GM12878 (cell line): ENCODE data around the gene SLC22A31. TPM values are rescaled to one million over a fixed set of nuclear protein-coding genes. Genes with fewer than 3 reads are reported as not detected.
A peak's percentile ranks its signal among the peaks of the same experiment; 100 is the strongest.

Experiments
- ATAC-seq: fragments of 200-7000 bp; cut with Tn5 transposase; 3 replicates; pipeline ENCODE4 v1.9.1; 2020; ENCODE audit warnings: mild to moderate bottlenecking, moderate library complexity
- BruUV-seq: library from RNA; stranded (reverse); fragments of 400-500 nt; replicated peaks from 2 replicates; lab custom pipeline; 2021; lab: Mats Ljungman, UMichigan
- CTCF ChIA-PET: fragments of 300-600 bp; sonication (Branson Sonifier 250); formaldehyde crosslinking; extraction: SDS; loops from one replicate; lab custom pipeline; 2021; ENCODE audit warnings: inconsistent platforms; lab: Yijun Ruan, JAX
- POLR2A ChIA-PET: fragments of 350-600 bp; formaldehyde crosslinking; extraction: SDS; loops from one replicate; lab custom pipeline; 2021; ENCODE audit warnings: inconsistent platforms; lab: Charles Lee
- RAD21 ChIA-PET: fragments of 300-600 bp; sonication (Branson Sonifier 250); formaldehyde crosslinking; loops from one replicate; lab custom pipeline; 2023; ENCODE audit warnings: antibody characterized with exemption; ENCODE audit not compliant: unreplicated experiment; lab: Charles Lee
- SMC1A ChIA-PET: fragments of 300-600 bp; sonication (Branson Sonifier 250); formaldehyde crosslinking; loops from one replicate; lab custom pipeline; 2023; ENCODE audit not compliant: unreplicated experiment, uncharacterized antibody; lab: Charles Lee
- DNase-seq: peaks from one replicate; pipeline ENCODE4 v3.0.0-alpha.2; 2011; ENCODE audit warnings: low read depth, low spot score
- FAIRE-seq: peaks from 3 replicates; lab custom pipeline; 2011; peaks lifted over from hg19 to GRCh38; lab: Jason Lieb, UNC
- H2AFZ ChIP-seq: 2 replicates; pipeline ENCODE4 v1.6.0; 2011; ENCODE audit warnings: low read depth, low read length, control low read depth; ENCODE audit not compliant: control insufficient read depth
- H3K27ac ChIP-seq: 2 replicates; pipeline ENCODE4 v1.5.1; 2011; ENCODE audit warnings: control low read depth; ENCODE audit not compliant: control insufficient read depth, insufficient read depth
- H3K27me3 ChIP-seq, 2 experiments: replicated peaks in 1 of 2; 2 replicates each; pipeline versions ENCODE4 v1.6.0 to v1.6.1; 2011; ENCODE audit warnings: low read length in 1 of 2; ENCODE audit not compliant: control insufficient read depth in 2 of 2, insufficient read depth in 2 of 2
- H3K36me3 ChIP-seq, 2 experiments: 2 replicates each; pipeline ENCODE4 v1.5.1; 2011; ENCODE audit warnings: low read length in 1 of 2; ENCODE audit not compliant: control insufficient read depth in 2 of 2, insufficient read depth in 2 of 2
- H3K4me1 ChIP-seq: 2 replicates; pipeline ENCODE4 v1.6.1; 2011; ENCODE audit warnings: mild to moderate bottlenecking, low read length, moderate library complexity, mixed read lengths; ENCODE audit not compliant: control insufficient read depth, insufficient read depth
- H3K4me2 ChIP-seq: 2 replicates; pipeline ENCODE4 v1.6.0; 2011; ENCODE audit warnings: control low read depth; ENCODE audit not compliant: control insufficient read depth, insufficient read depth
- H3K4me3 ChIP-seq: fragments of 200-600 bp; sonication (generic); 2 replicates; pipeline ENCODE4 v1.5.1; 2016
- H3K79me2 ChIP-seq: 2 replicates; pipeline ENCODE4 v1.6.0; 2011; ENCODE audit warnings: low read length; ENCODE audit not compliant: control insufficient read depth, insufficient read depth
- H3K9ac ChIP-seq: 2 replicates; pipeline ENCODE4 v1.8.0; 2011; ENCODE audit warnings: low read length, control low read depth, mixed read lengths; ENCODE audit not compliant: control insufficient read depth, insufficient read depth
- H3K9me3 ChIP-seq: replicated peaks from 3 replicates; pipeline ENCODE4 v1.5.1; 2011; ENCODE audit warnings: mild to moderate bottlenecking, low read length; ENCODE audit not compliant: control insufficient read depth, insufficient read depth
- H4K20me1 ChIP-seq: 2 replicates; pipeline ENCODE4 v1.6.0; 2011; ENCODE audit not compliant: control insufficient read depth, insufficient read depth
- BACH1 ChIP-seq: fragments of 450-650 bp; IDR thresholded peaks from 2 replicates; pipeline ENCODE4 v1.6.1; 2017; ENCODE audit warnings: mild to moderate bottlenecking, borderline replicate concordance
- CREM ChIP-seq: IDR thresholded peaks from 2 replicates; pipeline ENCODE4 v1.6.1; 2014; ENCODE audit warnings: antibody characterized with exemption, low read depth
- HDAC2 ChIP-seq: fragments of 200-600 bp; sonication (generic); IDR thresholded peaks from 2 replicates; pipeline ENCODE4 v1.6.1; 2017
- KAT2A ChIP-seq: conservative IDR thresholded peaks from 2 replicates; pipeline ENCODE4 v1.6.1; 2011; ENCODE audit warnings: low read depth, low read length; ENCODE audit not compliant: control insufficient read depth
- NRF1 ChIP-seq: conservative IDR thresholded peaks from 2 replicates; pipeline ENCODE4 v1.6.1; 2011; ENCODE audit warnings: mild to moderate bottlenecking, low read depth, low read length, improper control_type of control experiment
- RB1 ChIP-seq: fragments of 450-650 bp; formaldehyde crosslinking; IDR thresholded peaks from 2 replicates; pipeline ENCODE4 v1.6.1; 2017; ENCODE audit warnings: mild to moderate bottlenecking, borderline replicate concordance
- SMAD1 ChIP-seq: fragments of 450-650 bp; IDR thresholded peaks from 2 replicates; pipeline ENCODE4 v1.6.1; 2018; ENCODE audit warnings: mild to moderate bottlenecking, low read depth; ENCODE audit not compliant: partially characterized antibody
- SP1 ChIP-seq: IDR thresholded peaks from one replicate; pipeline ENCODE4 v1.6.1; 2011; ENCODE audit warnings: low read depth, low read length
- TCF3 ChIP-seq: IDR thresholded peaks from 2 replicates; pipeline ENCODE4 v1.6.1; 2012; ENCODE audit warnings: low read depth, mild to moderate bottlenecking, low read length, borderline replicate concordance; ENCODE audit not compliant: insufficient read depth
- WGBS: methylation state at CpG from one replicate; pipeline ENCODE4 v1.1.6; 2016; ENCODE audit warnings: low lambda C conversion rate; ENCODE audit not compliant: insufficient replicate concordance, insufficient coverage; ENCODE audit errors: missing lambda C conversion rate; 5-methylcytosine and 5-hydroxymethylcytosine counted together
- in situ Hi-C: fragments of 300-500 bp; cut with MboI; formaldehyde crosslinking; loops from 9 replicates; pipeline ENCODE4 v1.14.3; 2018; ENCODE audit warnings: mixed read lengths
- intact Hi-C: fragments of 100-400 bp; cut with micrococcal nuclease; formaldehyde crosslinking; loops from one replicate; pipeline ENCODE4 v1.14.2; 2022; ENCODE audit not compliant: unreplicated experiment
- polyA plus RNA-seq, 11 experiments: library from polyadenylated mRNA; depleted of rRNA in 4 of 11; unstranded in 6 of 11; stranded (reverse) in 5 of 11; fragments of >200 nt; fragmentation: Nextera tagmentation in 4 of 11; fragmentation: Illumina TruSeq in 1 of 11; extraction: Ambion mirVana in 4 of 11; extraction: Trizol in 1 of 11; gene quantifications; 1 replicate in 1 of 11; 2 replicates in 10 of 11; pipeline versions ENCODE4 v1.2.1 to v1.2.3, GENCODE V29; 2011 to 2016; ENCODE audit warnings: inconsistent platforms in 2 of 11, missing spikeins in 2 of 11, low read depth in 1 of 11
- total RNA-seq, 4 experiments: library from RNA; depleted of rRNA in 3 of 4; stranded (reverse); fragments of >200 nt in 3 of 4; fragmentation: Illumina TruSeq in 1 of 4; extraction: Trizol in 1 of 4; gene quantifications; 2 replicates each; pipeline versions ENCODE4 v1.2.1 to v1.2.3, GENCODE V29; 2013 to 2021
- TF ChIP-seq, protein P1 (sequence below): IDR thresholded peaks from 2 replicates; pipeline ENCODE4 v1.6.1; 2011; ENCODE audit warnings: low read depth, low read length, improper control_type of control experiment, borderline replicate concordance
- TF ChIP-seq, protein P2 (sequence below): fragments of 450-650 bp; IDR thresholded peaks from 2 replicates; pipeline ENCODE4 v1.6.1; 2017; ENCODE audit warnings: mild to moderate bottlenecking, low read depth, inconsistent platforms; ENCODE audit not compliant: poor library complexity, severe bottlenecking
- TF ChIP-seq, protein P3 (sequence below): IDR thresholded peaks from 2 replicates; pipeline ENCODE4 v1.6.1; 2012; ENCODE audit warnings: mild to moderate bottlenecking, low read depth, low read length

SLC22A31 gene
- total and polyA plus RNA-seq, 10 of the 15 experiments (the other 5 are each of a cell fraction or from before 2014, with no cell fraction given) = 0.13 to 0.24 (median 0.23) TPM; not detected in 7

- in situ Hi-C loops = no loop called here
- Histone ChIP-seq H3K4me2 (peak within 1 kb of the TSS; percentile 88), H3K9ac (peak within 1 kb of the TSS; percentile 82), H2AFZ (peak within 1 kb of the TSS; percentile 90), H4K20me1 (no peaks in the 10 kb centered on the region), H3K79me2 (peaks cover 6% of the 10 kb centered on the region), H3K4me1 (peaks cover 3% of the 10 kb centered on the region), H3K27me3 (no peaks in the 10 kb centered on the region), H3K36me3 (peaks cover 0 to 5% of the 10 kb centered on the region in 2 experiments; a peak in 2 of 4 replicates), H3K9me3 (no peaks in the 10 kb centered on the region), H3K4me3 (peak within 1 kb of the TSS; percentile 92), H3K27ac (peak within 1 kb of the TSS; percentile 86)
- WGBS = under 1% methylated on average over 90 of the region's 91 CpGs
- ATAC-seq = peak; percentile 95
- peak; percentile 40 for DNase-seq
- RAD21 ChIA-PET = interaction anchor here (0.7 to 1.4 kb wide), 8 partner anchors 46 to 516 kb away, joined by 3 to 7 read pairs (median 3); partner anchors contain the start of genes APRT, CDH15 and PIEZO1
- SMC1A ChIA-PET = interaction anchor here (0.7 to 1.2 kb wide), 2 partner anchors 365 to 480 kb away, joined by 3 read pairs; no protein-coding TSS in a partner anchor
- FAIRE-seq = no peak
- POLR2A ChIA-PET = interaction anchor here (0.6 to 1.0 kb wide), 2 partner anchors 25 to 281 kb away, joined by 3 to 11 read pairs; no protein-coding TSS in a partner anchor
- no TSS peak for BruUV-seq
- CTCF ChIA-PET = interaction anchor here (0.7 to 2.5 kb wide), 6 partner anchors 23 to 552 kb away, joined by 3 to 11 read pairs (median 6); partner anchors contain the start of genes APRT and CDH15
- intact Hi-C loops = loop anchor here (2.0 to 10.0 kb wide), 2 partner anchors 47 to 473 kb away; partner anchors contain the start of gene CDH15
- TF ChIP-seq BACH1 (no peak; the same call in 1 of the 2 replicates), TCF3 (no peak), RB1 (peak; percentile 61; the same call in 1 of the 2 replicates), NRF1 (no peak), SMAD1 (no peak), KAT2A (no peak), HDAC2 (0 out of 2 replicates have a peak, but pooled peaks have one; percentile 43), SP1 (peak; percentile 43), CREM (peak; percentile 97)
- TF ChIP-seq, protein P1, sequence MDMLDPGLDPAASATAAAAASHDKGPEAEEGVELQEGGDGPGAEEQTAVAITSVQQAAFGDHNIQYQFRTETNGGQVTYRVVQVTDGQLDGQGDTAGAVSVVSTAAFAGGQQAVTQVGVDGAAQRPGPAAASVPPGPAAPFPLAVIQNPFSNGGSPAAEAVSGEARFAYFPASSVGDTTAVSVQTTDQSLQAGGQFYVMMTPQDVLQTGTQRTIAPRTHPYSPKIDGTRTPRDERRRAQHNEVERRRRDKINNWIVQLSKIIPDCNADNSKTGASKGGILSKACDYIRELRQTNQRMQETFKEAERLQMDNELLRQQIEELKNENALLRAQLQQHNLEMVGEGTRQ = no peak
- TF ChIP-seq, protein P2, sequence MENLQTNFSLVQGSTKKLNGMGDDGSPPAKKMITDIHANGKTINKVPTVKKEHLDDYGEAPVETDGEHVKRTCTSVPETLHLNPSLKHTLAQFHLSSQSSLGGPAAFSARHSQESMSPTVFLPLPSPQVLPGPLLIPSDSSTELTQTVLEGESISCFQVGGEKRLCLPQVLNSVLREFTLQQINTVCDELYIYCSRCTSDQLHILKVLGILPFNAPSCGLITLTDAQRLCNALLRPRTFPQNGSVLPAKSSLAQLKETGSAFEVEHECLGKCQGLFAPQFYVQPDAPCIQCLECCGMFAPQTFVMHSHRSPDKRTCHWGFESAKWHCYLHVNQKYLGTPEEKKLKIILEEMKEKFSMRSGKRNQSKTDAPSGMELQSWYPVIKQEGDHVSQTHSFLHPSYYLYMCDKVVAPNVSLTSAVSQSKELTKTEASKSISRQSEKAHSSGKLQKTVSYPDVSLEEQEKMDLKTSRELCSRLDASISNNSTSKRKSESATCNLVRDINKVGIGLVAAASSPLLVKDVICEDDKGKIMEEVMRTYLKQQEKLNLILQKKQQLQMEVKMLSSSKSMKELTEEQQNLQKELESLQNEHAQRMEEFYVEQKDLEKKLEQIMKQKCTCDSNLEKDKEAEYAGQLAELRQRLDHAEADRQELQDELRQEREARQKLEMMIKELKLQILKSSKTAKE = no peak
- TF ChIP-seq, protein P3, sequence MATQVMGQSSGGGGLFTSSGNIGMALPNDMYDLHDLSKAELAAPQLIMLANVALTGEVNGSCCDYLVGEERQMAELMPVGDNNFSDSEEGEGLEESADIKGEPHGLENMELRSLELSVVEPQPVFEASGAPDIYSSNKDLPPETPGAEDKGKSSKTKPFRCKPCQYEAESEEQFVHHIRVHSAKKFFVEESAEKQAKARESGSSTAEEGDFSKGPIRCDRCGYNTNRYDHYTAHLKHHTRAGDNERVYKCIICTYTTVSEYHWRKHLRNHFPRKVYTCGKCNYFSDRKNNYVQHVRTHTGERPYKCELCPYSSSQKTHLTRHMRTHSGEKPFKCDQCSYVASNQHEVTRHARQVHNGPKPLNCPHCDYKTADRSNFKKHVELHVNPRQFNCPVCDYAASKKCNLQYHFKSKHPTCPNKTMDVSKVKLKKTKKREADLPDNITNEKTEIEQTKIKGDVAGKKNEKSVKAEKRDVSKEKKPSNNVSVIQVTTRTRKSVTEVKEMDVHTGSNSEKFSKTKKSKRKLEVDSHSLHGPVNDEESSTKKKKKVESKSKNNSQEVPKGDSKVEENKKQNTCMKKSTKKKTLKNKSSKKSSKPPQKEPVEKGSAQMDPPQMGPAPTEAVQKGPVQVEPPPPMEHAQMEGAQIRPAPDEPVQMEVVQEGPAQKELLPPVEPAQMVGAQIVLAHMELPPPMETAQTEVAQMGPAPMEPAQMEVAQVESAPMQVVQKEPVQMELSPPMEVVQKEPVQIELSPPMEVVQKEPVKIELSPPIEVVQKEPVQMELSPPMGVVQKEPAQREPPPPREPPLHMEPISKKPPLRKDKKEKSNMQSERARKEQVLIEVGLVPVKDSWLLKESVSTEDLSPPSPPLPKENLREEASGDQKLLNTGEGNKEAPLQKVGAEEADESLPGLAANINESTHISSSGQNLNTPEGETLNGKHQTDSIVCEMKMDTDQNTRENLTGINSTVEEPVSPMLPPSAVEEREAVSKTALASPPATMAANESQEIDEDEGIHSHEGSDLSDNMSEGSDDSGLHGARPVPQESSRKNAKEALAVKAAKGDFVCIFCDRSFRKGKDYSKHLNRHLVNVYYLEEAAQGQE = no peak
Observed at GRCh38 chr16:89217388-89218191, 17.3 kb upstream of the SLC22A31 start, which contains the start of gene ZNF778. TSS of gene ZNF778 (plus strand) at chr16:89217703. CDS start at chr16:89221128, 3,425 bp downstream.
